ENCODE measurements around the gene PNKD.

Gene PNKD

DNA sequence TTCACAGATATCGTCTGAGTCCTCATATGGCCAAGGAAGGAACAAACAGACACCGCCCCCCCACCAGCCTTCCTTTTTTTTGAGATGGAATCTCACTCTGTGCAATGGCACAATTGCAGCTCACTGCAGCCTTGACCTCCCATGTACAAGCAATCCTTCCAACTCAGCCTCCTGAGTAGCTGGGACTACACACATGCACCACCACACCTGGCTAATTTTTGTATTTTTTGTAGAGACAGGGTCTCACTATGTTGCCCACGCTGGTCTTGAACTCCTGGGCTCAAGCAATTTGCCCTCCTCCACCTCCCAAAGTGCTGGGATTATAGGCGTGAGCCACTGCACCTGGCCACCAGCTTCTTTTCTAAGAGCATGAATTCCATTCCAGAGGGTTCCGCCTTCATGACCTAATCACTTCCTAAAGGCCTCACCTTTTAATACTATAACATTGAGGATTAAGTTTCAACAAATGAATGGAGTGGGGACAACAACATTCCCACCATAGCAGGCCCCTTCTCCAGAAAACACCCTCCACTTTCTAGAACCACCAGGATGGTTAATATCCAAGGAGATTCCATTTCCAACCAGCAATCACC lies 24.2 kb downstream of the PNKD start:
- no peak for DNase-seq (ENCODE audit: insufficient read length, low spot score)
- TF ChIP-seq, protein P1, sequence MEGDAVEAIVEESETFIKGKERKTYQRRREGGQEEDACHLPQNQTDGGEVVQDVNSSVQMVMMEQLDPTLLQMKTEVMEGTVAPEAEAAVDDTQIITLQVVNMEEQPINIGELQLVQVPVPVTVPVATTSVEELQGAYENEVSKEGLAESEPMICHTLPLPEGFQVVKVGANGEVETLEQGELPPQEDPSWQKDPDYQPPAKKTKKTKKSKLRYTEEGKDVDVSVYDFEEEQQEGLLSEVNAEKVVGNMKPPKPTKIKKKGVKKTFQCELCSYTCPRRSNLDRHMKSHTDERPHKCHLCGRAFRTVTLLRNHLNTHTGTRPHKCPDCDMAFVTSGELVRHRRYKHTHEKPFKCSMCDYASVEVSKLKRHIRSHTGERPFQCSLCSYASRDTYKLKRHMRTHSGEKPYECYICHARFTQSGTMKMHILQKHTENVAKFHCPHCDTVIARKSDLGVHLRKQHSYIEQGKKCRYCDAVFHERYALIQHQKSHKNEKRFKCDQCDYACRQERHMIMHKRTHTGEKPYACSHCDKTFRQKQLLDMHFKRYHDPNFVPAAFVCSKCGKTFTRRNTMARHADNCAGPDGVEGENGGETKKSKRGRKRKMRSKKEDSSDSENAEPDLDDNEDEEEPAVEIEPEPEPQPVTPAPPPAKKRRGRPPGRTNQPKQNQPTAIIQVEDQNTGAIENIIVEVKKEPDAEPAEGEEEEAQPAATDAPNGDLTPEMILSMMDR (IDR thresholded peaks at IDR 0.05; ENCODE audit: insufficient read depth, missing control alignments) = no peak
- FAIRE-seq = no peak

GRCh38 chr2:218295029-218295428 lies 24.7 kb downstream of the PNKD start:
- TF ChIP-seq, protein P1 (IDR thresholded peaks at IDR 0.05; ENCODE audit: insufficient read depth, missing control alignments) = no peak
- DNase-seq (ENCODE audit: insufficient read length, low spot score) (no peak), FAIRE-seq (no peak)

GRCh38 chr2:218296200-218296599 lies 25.9 kb downstream of the PNKD start:
- TF ChIP-seq, protein P1 (IDR thresholded peaks at IDR 0.05; ENCODE audit: insufficient read depth, missing control alignments) = no peak
- FAIRE-seq (no peak), DNase-seq (ENCODE audit: insufficient read length, low spot score) (no peak)

GRCh38 chr2:218296847-218297246 lies 26.5 kb downstream of the PNKD start:
- TF ChIP-seq, protein P1 (IDR thresholded peaks at IDR 0.05; ENCODE audit: insufficient read depth, missing control alignments) = no peak
- FAIRE-seq = no peak
- DNase-seq (ENCODE audit: insufficient read length, low spot score) = no peak

DNA sequence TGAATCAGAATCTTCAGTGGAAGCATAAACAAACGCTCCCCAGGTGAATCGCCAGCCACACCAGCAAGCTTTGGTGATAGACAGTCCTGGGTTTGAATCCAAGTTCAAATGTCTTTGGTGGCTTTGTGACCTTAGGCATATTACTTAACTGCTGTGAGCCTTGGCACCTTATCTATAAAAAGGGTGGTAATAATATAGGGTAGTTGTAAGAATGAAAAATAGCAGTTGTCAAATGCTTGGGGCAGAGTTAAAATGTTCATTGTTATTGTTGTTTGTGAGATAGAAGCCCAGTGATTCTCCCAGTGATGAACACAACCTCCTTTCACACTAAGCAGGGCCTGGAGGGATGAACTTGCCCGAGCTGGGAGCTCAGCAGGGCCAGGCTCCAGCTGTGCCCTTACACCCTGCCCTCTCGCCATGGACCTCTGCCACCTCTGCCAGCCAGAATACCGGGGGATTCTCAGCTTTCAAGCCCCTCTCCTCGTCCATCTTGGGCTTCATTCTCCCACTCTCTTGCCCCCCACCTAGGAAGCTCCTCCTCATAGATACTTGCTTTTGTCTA lies 28.1 kb downstream of the PNKD start:
- TF ChIP-seq, protein P1 (IDR thresholded peaks at IDR 0.05; ENCODE audit: insufficient read depth, missing control alignments) = no peak
- FAIRE-seq (no peak), DNase-seq (ENCODE audit: insufficient read length, low spot score) (no peak)

DNA sequence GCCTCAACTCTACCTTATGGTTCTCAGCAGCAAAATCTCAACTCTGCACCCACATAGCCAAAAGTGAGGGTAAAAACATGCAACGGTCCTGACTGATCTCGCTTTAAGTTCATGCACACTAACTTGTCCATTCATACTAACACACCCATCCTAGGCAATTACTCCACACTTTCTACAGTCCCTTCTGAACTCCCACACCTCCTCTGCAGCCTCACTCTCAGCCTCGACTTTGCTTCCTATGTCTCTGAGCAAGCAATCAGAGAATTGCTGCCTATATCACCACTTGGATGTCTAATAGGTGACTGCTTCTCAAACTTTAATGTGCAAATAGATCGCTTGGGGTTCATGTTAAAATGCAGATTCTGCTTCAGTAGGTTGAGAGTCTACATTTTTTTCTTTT lies 29.8 kb downstream of the PNKD start:
- TF ChIP-seq, protein P1 (IDR thresholded peaks at IDR 0.05; ENCODE audit: insufficient read depth, missing control alignments) = no peak
- DNase-seq (ENCODE audit: insufficient read length, low spot score) (no peak), FAIRE-seq (no peak)

- TF ChIP-seq, protein P1 (IDR thresholded peaks at IDR 0.05; ENCODE audit: insufficient read depth, missing control alignments) = peak; percentile 96
- FAIRE-seq (peak; percentile 78), DNase-seq (ENCODE audit: insufficient read length, low spot score) (no peak)
Measured at GRCh38 chr2:218301176-218301819, 31.0 kb downstream of the PNKD start.
